NCI-H2107 (cell line): ENCODE results near the gene CRYBG1.
"Not testable (repeated sequence)": the region's sequence is repeated elsewhere in the genome, so short reads cannot be mapped to it uniquely, and the experiment has no call there.

Source experiments
- DNase-seq: peaks from one replicate; lab custom pipeline; 2025; lab: John Stamatoyannopoulos, UW

Gene CRYBG1

GRCh38 chr6:106372838-106373501 is 12.5 kb downstream of the CRYBG1 start:
- no peak for DNase-seq

GRCh38 chr6:106373502-106374239 is 13.2 kb downstream of the CRYBG1 start:
- DNase-seq = no peak

GRCh38 chr6:106377061-106377540 is 16.6 kb downstream of the CRYBG1 start:
- no peak for DNase-seq

- no peak for DNase-seq
Measured at GRCh38 chr6:106379951-106380350, 19.4 kb downstream of the CRYBG1 start.

GRCh38 chr6:106380407-106380806 is 19.9 kb downstream of the CRYBG1 start:
- DNase-seq = no peak

- no peak for DNase-seq
Measured at GRCh38 chr6:106381223-106381622, 20.7 kb downstream of the CRYBG1 start.

GRCh38 chr6:106381881-106382280 is 21.4 kb downstream of the CRYBG1 start:
- no peak for DNase-seq

GRCh38 chr6:106383573-106383972 is 23.1 kb downstream of the CRYBG1 start:
- DNase-seq = no peak

- DNase-seq = no peak
Measured at GRCh38 chr6:106385530-106385929, 25.0 kb downstream of the CRYBG1 start.

- no peak for DNase-seq
Measured at GRCh38 chr6:106387875-106388274, 27.4 kb downstream of the CRYBG1 start.

- DNase-seq = no peak
Measured at GRCh38 chr6:106390088-106390487, 29.6 kb downstream of the CRYBG1 start.

GRCh38 chr6:106396426-106397220 is 36.1 kb downstream of the CRYBG1 start:
- DNase-seq = no peak

GRCh38 chr6:106397431-106397830 is 36.9 kb downstream of the CRYBG1 start:
- no peak for DNase-seq

GRCh38 chr6:106398621-106399020 is 38.1 kb downstream of the CRYBG1 start:
- DNase-seq = no peak

GRCh38 chr6:106405044-106405443 is 44.5 kb downstream of the CRYBG1 start:
- not testable (repeated sequence) for DNase-seq

GRCh38 chr6:106411056-106411455 is 50.5 kb downstream of the CRYBG1 start:
- DNase-seq = no peak

- no peak for DNase-seq
Measured at GRCh38 chr6:106411643-106412200, 51.2 kb downstream of the CRYBG1 start.

GRCh38 chr6:106413016-106413415 is 52.5 kb downstream of the CRYBG1 start:
- DNase-seq = no peak

- DNase-seq = no peak
Measured at GRCh38 chr6:106413722-106414121, 53.2 kb downstream of the CRYBG1 start.

GRCh38 chr6:106415921-106416320 is 55.4 kb downstream of the CRYBG1 start:
- DNase-seq = no peak

- no peak for DNase-seq
Measured at GRCh38 chr6:106417572-106418147, 57.1 kb downstream of the CRYBG1 start.
